GM12801 (cell line): Measurements from ENCODE around the gene ARHGAP42.

Source experiments
- TF ChIP-seq, protein P1 (sequence below): IDR thresholded peaks from one replicate; pipeline ENCODE4 v1.5.1; 2011; ENCODE audit warnings: control low read depth; ENCODE audit not compliant: insufficient read length; ENCODE audit errors: extremely low read depth

The ARHGAP42 gene

GRCh38 chr11:100990931-100991330, 303.8 kb downstream of the ARHGAP42 start:
- TF ChIP-seq, protein P1, sequence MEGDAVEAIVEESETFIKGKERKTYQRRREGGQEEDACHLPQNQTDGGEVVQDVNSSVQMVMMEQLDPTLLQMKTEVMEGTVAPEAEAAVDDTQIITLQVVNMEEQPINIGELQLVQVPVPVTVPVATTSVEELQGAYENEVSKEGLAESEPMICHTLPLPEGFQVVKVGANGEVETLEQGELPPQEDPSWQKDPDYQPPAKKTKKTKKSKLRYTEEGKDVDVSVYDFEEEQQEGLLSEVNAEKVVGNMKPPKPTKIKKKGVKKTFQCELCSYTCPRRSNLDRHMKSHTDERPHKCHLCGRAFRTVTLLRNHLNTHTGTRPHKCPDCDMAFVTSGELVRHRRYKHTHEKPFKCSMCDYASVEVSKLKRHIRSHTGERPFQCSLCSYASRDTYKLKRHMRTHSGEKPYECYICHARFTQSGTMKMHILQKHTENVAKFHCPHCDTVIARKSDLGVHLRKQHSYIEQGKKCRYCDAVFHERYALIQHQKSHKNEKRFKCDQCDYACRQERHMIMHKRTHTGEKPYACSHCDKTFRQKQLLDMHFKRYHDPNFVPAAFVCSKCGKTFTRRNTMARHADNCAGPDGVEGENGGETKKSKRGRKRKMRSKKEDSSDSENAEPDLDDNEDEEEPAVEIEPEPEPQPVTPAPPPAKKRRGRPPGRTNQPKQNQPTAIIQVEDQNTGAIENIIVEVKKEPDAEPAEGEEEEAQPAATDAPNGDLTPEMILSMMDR, result no peak

GRCh38 chr11:100991541-100991940, 304.5 kb downstream of the ARHGAP42 start:
- TF ChIP-seq, protein P1, result no peak

DNA sequence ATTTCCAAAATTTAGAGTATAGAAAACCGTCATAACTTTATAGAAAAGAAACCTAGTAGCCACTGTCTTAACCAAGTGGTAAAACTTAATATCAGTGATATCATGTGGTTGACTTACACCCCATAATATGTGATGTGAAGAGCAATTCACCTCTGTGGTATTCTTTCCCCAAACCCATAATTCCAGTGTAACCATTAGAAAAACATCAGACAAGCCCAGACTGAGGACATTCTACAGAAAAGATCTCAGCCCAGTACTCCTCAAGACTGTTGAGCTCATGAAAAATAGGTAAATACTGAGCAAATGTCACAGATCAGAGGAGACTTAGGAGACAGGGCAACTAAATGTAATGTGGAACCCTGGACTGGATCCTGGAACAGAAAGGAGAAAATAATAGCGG, 307.9 kb downstream of the ARHGAP42 start:
- TF ChIP-seq, protein P1, result no peak

GRCh38 chr11:100999756-101000155, 312.7 kb downstream of the ARHGAP42 start:
- TF ChIP-seq, protein P1, result no peak

DNA sequence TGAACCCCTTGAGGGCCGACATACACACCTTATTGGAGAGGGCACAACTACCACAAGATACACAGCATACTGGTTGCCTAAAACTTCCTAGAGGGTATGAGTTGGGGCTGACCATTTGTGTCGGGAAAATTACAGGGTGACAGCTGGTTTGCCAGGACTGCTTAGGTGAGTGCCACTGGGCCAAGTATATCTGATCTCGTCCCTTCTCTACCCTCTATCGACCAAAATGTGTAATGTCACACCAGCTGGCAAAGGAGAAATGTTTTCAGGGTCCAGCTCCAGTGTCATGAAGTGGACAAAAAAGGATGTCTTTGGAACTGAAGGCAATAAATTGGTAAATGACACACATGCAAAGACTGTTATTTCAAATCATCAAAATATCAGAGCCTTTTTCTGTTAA, 316.4 kb downstream of the ARHGAP42 start:
- TF ChIP-seq, protein P1, result no peak

DNA sequence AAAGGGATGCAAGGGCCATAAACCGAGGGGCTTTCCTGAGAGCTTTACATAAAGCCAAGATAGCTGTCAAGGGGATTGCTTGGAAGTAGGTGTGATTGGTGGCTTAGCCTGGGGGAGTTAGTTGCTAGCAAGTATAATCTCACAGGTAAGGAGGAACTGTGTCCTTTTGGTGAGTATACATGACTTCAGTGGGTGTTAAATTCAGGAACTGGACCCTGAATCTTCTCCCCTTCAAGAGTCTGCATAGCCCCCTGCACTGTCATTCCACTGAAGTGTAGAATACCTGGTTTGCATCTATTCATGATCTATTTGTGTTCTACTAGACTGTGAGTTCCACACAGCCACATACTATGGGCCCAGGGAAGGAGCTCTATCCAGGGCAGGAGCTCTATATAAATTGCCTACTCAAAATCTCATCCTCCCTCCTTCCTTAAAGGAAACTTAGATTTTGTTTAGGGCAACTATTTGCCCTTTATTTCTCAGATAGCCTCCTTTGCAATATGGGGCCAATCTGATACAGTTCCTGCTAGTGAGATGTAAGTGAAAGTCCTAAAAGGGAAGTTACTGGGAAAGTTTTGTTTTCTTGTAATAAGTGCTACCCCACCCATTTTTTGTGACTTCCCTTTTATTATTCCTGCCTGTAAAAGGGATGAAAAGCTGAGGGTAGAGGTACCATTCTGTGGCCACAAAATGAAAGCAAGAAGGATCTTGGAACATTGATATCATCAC, 322.0 kb downstream of the ARHGAP42 start:
- TF ChIP-seq, protein P1, result no peak

- TF ChIP-seq, protein P1, result no peak
Observed at GRCh38 chr11:101009690-101010055, 322.6 kb downstream of the ARHGAP42 start.

- TF ChIP-seq, protein P1, result no peak
Observed at GRCh38 chr11:101010899-101011298, 323.8 kb downstream of the ARHGAP42 start.
